K562 (cell line): Measurements from ENCODE around the gene LRRC38. TPM values are rescaled to one million over a fixed set of nuclear protein-coding genes. Genes with fewer than 3 reads are reported as not detected.

Experiments
- ATAC-seq: fragments of 200-7000 bp; cut with Tn5 transposase; 3 replicates; pipeline ENCODE4 v1.9.1; 2020; ENCODE audit warnings: moderate library complexity
- BruUV-seq: library from RNA; stranded (reverse); fragments of 400-500 nt; replicated peaks from 2 replicates; lab custom pipeline; 2021; lab: Mats Ljungman, UMichigan
- CTCF ChIA-PET: fragments of 300-600 bp; formaldehyde crosslinking; extraction: SDS; loops from one replicate; lab custom pipeline; 2021; ENCODE audit warnings: low intra/inter-chr PET ratio; lab: Yijun Ruan, JAX
- POLR2A ChIA-PET: fragments of 300-600, 350-650 bp; sonication (Branson Sonifier 250); formaldehyde crosslinking; extraction: SDS; loops from one replicate; lab custom pipeline; 2021; ENCODE audit warnings: antibody characterized with exemption, inconsistent platforms; lab: Yijun Ruan, JAX
- DNase-seq, 4 experiments: peaks; one replicate each; pipeline versions ENCODE4 v3.0.0 to v3.0.0-alpha.2; 2011 to 2018; ENCODE audit warnings: low spot score in 3 of 4, mixed read lengths in 3 of 4; ENCODE audit errors: extremely low read depth in 1 of 4
- FAIRE-seq: peaks from 2 replicates; lab custom pipeline; 2011; peaks lifted over from hg19 to GRCh38; lab: Jason Lieb, UNC
- H2AFZ ChIP-seq: 2 replicates; pipeline ENCODE4 v1.6.0; 2011; ENCODE audit warnings: low read depth, low read length, control low read depth, inconsistent platforms
- H3K27ac ChIP-seq: fragments of 200-600 bp; 3 replicates; pipeline ENCODE4 v1.8.0; 2011; ENCODE audit warnings: low read depth, mild to moderate bottlenecking, control low read depth, inconsistent platforms, low read length, moderate library complexity, mixed read lengths; ENCODE audit errors: extremely low read depth
- H3K27me3 ChIP-seq, 2 experiments: fragments of 300-600 bp in 1 of 2; 2 replicates in 1 of 2; 3 replicates in 1 of 2; pipeline versions ENCODE4 v1.6.0 to v1.8.0; 2011; ENCODE audit warnings: inconsistent platforms in 2 of 2, low read length in 2 of 2, mild to moderate bottlenecking in 1 of 2, mixed read lengths in 1 of 2, moderate library complexity in 1 of 2; ENCODE audit not compliant: control insufficient read depth in 2 of 2, insufficient read depth in 2 of 2
- H3K36me3 ChIP-seq: fragments of 300-600 bp; 3 replicates; pipeline ENCODE4 v1.8.0; 2011; ENCODE audit warnings: mild to moderate bottlenecking, low read length, inconsistent platforms; ENCODE audit not compliant: control insufficient read depth, insufficient read depth
- H3K4me1 ChIP-seq, 2 experiments: fragments of 200-600 bp in 1 of 2; replicated peaks in 1 of 2; 2 replicates in 1 of 2; 3 replicates in 1 of 2; pipeline versions ENCODE4 v1.5.1 to v1.8.0; 2011; ENCODE audit warnings: inconsistent platforms in 2 of 2, low read length in 2 of 2, mild to moderate bottlenecking in 1 of 2, mixed read lengths in 1 of 2, moderate library complexity in 1 of 2; ENCODE audit not compliant: control insufficient read depth in 2 of 2, insufficient read depth in 2 of 2
- H3K4me2 ChIP-seq: 2 replicates; pipeline ENCODE4 v1.6.1; 2011; ENCODE audit warnings: low read length, control low read depth, inconsistent platforms, mixed read lengths; ENCODE audit not compliant: insufficient read depth
- H3K4me3 ChIP-seq: fragments of 200-600 bp; sonication (generic), shearing (Covaris generic); 2 replicates; pipeline ENCODE4 v1.5.1; 2016; ENCODE audit warnings: control low read depth, inconsistent platforms
- H3K79me2 ChIP-seq: fragments of 200-600 bp; 3 replicates; pipeline ENCODE4 v1.8.0; 2011; ENCODE audit warnings: low read length, inconsistent platforms; ENCODE audit not compliant: control insufficient read depth, insufficient read depth
- H3K9ac ChIP-seq, 2 experiments: 2 replicates each; pipeline versions ENCODE4 v1.6.0 to v1.6.1; 2011; ENCODE audit warnings: low read depth in 2 of 2, low read length in 2 of 2, control low read depth in 1 of 2, inconsistent platforms in 1 of 2, mild to moderate bottlenecking in 1 of 2, mixed read lengths in 1 of 2; ENCODE audit not compliant: insufficient read depth in 1 of 2
- H3K9me1 ChIP-seq: one replicate; pipeline ENCODE4 v1.6.0; 2011; ENCODE audit warnings: inconsistent platforms, mild to moderate bottlenecking, low read length, moderate library complexity; ENCODE audit not compliant: control insufficient read depth, insufficient read depth
- H3K9me3 ChIP-seq: replicated peaks from 2 replicates; pipeline ENCODE4 v1.5.1; 2011; ENCODE audit warnings: low read depth, low read length, inconsistent platforms; ENCODE audit not compliant: control insufficient read depth, insufficient read depth
- H4K20me1 ChIP-seq: replicated peaks from 2 replicates; pipeline ENCODE4 v1.6.1; 2011; ENCODE audit warnings: low read length, inconsistent platforms, mixed read lengths; ENCODE audit not compliant: control insufficient read depth, insufficient read depth
- CBX1 ChIP-seq: sonication (generic); IDR thresholded peaks from 2 replicates; pipeline ENCODE4 v1.6.1; 2016; ENCODE audit warnings: antibody characterized with exemption, low read depth, mild to moderate bottlenecking
- KDM2B ChIP-seq: fragments of 250-450 bp; sonication (Bioruptor Pico); IDR thresholded peaks from 2 replicates; pipeline ENCODE4 v1.8.0; 2021; ENCODE audit warnings: mild to moderate bottlenecking, moderate library complexity
- MLX ChIP-seq, 2 experiments: fragments of 450-650 bp in 1 of 2; sonication (generic) in 1 of 2; formaldehyde crosslinking; conservative IDR thresholded peaks; 2 replicates each; pipeline versions ENCODE4 v1.4.0 to v1.8.1; 2020 to 2022; ENCODE audit warnings: mild to moderate bottlenecking in 1 of 2, missing genetic modification reagents in 1 of 2
- RBM17 ChIP-seq: fragments of 200-400 bp; formaldehyde crosslinking; IDR thresholded peaks from 2 replicates; pipeline ENCODE4 v1.6.1; 2017; ENCODE audit warnings: low read depth, mild to moderate bottlenecking, low read length, borderline replicate concordance
- SIN3B ChIP-seq: fragments of 450-650 bp; IDR thresholded peaks from 2 replicates; pipeline ENCODE4 v1.6.1; 2017; ENCODE audit warnings: low read depth, mild to moderate bottlenecking, moderate library complexity
- ZNF175 ChIP-seq: fragments of 200-800 bp; sonication (Bioruptor generic); IDR thresholded peaks from 2 replicates; pipeline ENCODE4 v1.6.1; 2016; ENCODE audit warnings: low read depth, mild to moderate bottlenecking, missing genetic modification characterization, missing compliant biosample characterization
- ZSCAN29 ChIP-seq: fragments of 450-650 bp; IDR thresholded peaks from 2 replicates; pipeline ENCODE4 v1.6.1; 2017
- WGBS: fragments of 100-300 bp; shearing (Covaris generic); methylation state at CpG from one replicate; pipeline ENCODE4 v1.1.6; 2016; ENCODE audit warnings: low coverage, mixed read lengths; ENCODE audit not compliant: insufficient coverage; ENCODE audit errors: missing lambda C conversion rate; 5-methylcytosine and 5-hydroxymethylcytosine counted together
- in situ Hi-C: fragments of 300-500 bp; cut with MboI; formaldehyde crosslinking; loops from 4 replicates; pipeline ENCODE4 v1.15.0; 2018; ENCODE audit warnings: inconsistent platforms, mixed read lengths
- intact Hi-C: fragments of 100-400 bp; cut with micrococcal nuclease; formaldehyde crosslinking; loops from 2 replicates; pipeline ENCODE4 v1.14.2; 2022
- polyA plus RNA-seq, 8 experiments: library from polyadenylated mRNA; depleted of rRNA in 4 of 8; stranded (reverse) in 5 of 8; unstranded in 3 of 8; fragments of >200 nt; fragmentation: Nextera tagmentation in 2 of 8; fragmentation: Illumina TruSeq in 1 of 8; extraction: Ambion mirVana in 2 of 8; extraction: Trizol in 1 of 8; gene quantifications; 2 replicates each; pipeline versions ENCODE4 v1.2.1 to v1.2.3, GENCODE V29; 2011 to 2014; ENCODE audit warnings: inconsistent platforms in 1 of 8, missing spikeins in 1 of 8
- total RNA-seq, 7 experiments: library from RNA; depleted of rRNA in 6 of 7; stranded (reverse); fragments of >200 nt in 6 of 7; fragmentation: Illumina TruSeq in 2 of 7; extraction: Trizol in 2 of 7; gene quantifications; 2 replicates each; pipeline versions ENCODE4 v1.2.1 to v1.2.3, GENCODE V29; 2011 to 2021; ENCODE audit warnings: low replicate concordance in 1 of 7

Gene LRRC38
- total and polyA plus RNA-seq, 9 of the 15 experiments (the other 6 are each of a cell fraction or from before 2014, with no cell fraction given) = not detected

- Histone ChIP-seq H3K4me3 (no peak overlapping the region), H4K20me1 (no peaks in the 10 kb centered on the region), H3K9me1 (no peaks in the 10 kb centered on the region), H3K9ac (no peak overlapping the region), H3K79me2 (no peaks in the 10 kb centered on the region), H3K27ac (no peak overlapping the region), H3K9me3 (no peaks in the 10 kb centered on the region; the same call in 1 of the 2 replicates), H3K4me2 (no peak overlapping the region), H2AFZ (no peak overlapping the region), H3K36me3 (no peaks in the 10 kb centered on the region), H3K4me1 (peaks cover 0 to 5% of the 10 kb centered on the region in 2 experiments; a peak in 1 of 5 replicates), H3K27me3 (peaks cover 8 to 58% of the 10 kb centered on the region in 2 experiments)
- POLR2A ChIA-PET = interaction anchor here (1.3 kb wide), 1 partner anchor 12 kb away, joined by 6 read pairs; no protein-coding TSS in a partner anchor
- no peak for TF ChIP-seq ZSCAN29
- no peak for TF ChIP-seq ZNF175 (CRISPR knock-in tag)
- no peak for TF ChIP-seq MLX (CRISPR knock-in tag; conservative IDR thresholded peaks at IDR 0.05)
- in situ Hi-C loops = no loop called here
- DNase-seq = no peak
- CTCF ChIA-PET = no interaction called here
- intact Hi-C loops = no loop called here
- no TSS peak for BruUV-seq
- 16% methylated on average over 10 of the region's 10 CpGs for WGBS
- ATAC-seq = no peak
- no peak for FAIRE-seq
Measured at GRCh38 chr1:13516606-13517005, 2.8 kb upstream of the LRRC38 start.

- ATAC-seq (no peak), DNase-seq (no peak), FAIRE-seq (no peak)
- Histone ChIP-seq H3K4me1 (peaks cover 0 to 5% of the 10 kb centered on the region in 2 experiments; a peak in 1 of 5 replicates), H3K27ac (no peak overlapping the region), H3K9me3 (no peaks in the 10 kb centered on the region; the same call in 1 of the 2 replicates), H3K79me2 (no peaks in the 10 kb centered on the region), H3K9me1 (peaks cover 2% of the 10 kb centered on the region), H3K4me3 (no peak overlapping the region), H4K20me1 (no peaks in the 10 kb centered on the region; the same call in 1 of the 2 replicates), H2AFZ (no peak overlapping the region), H3K9ac (no peak overlapping the region), H3K4me2 (no peak overlapping the region), H3K27me3 (peaks cover 6 to 60% of the 10 kb centered on the region in 2 experiments), H3K36me3 (no peaks in the 10 kb centered on the region)
- in situ Hi-C loops = no loop called here
- no peak for TF ChIP-seq CBX1
- no peak for TF ChIP-seq RBM17
- no peak for TF ChIP-seq SIN3B
- TF ChIP-seq KDM2B = no peak
- 1% methylated on average over 5 of the region's 5 CpGs for WGBS
- ChIA-PET POLR2A (no interaction called here), CTCF (no interaction called here)
- BruUV-seq = no TSS peak
- intact Hi-C loops = no loop called here
Measured at GRCh38 chr1:13514821-13515220, 1.0 kb upstream of the LRRC38 start.
